Lower leg skin (tissue), 4 donors: ENCODE measurements around the gene ATOH8. TPM values are rescaled to one million over a fixed set of nuclear protein-coding genes. Genes with fewer than 3 reads are reported as not detected.

Experiments
- DNase-seq, 2 donors: peaks; one replicate each; pipeline ENCODE4 v3.0.0-alpha.2; 2019; ENCODE audit warnings: low spot score in 2 of 2
- H3K4me3 ChIP-seq: fragments of 200-600 bp; sonication (generic); 2 replicates; pipeline ENCODE4 v1.5.1; 2017; ENCODE audit warnings: mild to moderate bottlenecking, low read depth; ENCODE audit not compliant: poor library complexity, severe bottlenecking
- POLR2A ChIP-seq, 2 donors: fragments of 450-650 bp; IDR thresholded peaks; one replicate each; pipeline ENCODE4 v1.6.1; 2016 to 2017; ENCODE audit warnings: antibody characterized with exemption in 2 of 2, mild to moderate bottlenecking in 1 of 2, moderate library complexity in 1 of 2
- WGBS, 2 donors: methylation state at CpG; one replicate each; pipeline ENCODE4 v1.1.5; 2018; 5-methylcytosine and 5-hydroxymethylcytosine counted together
- intact Hi-C: fragments of 100-400 bp; cut with DNase I; formaldehyde crosslinking; loops from one replicate; pipeline ENCODE4 v1.15.0; 2023; ENCODE audit warnings: low total_unique reads
- total RNA-seq, 4 donors: library from RNA; depleted of rRNA; stranded (reverse); fragments of >200 nt; gene quantifications; one replicate each; pipeline ENCODE4 v1.1.0, GENCODE V29; 2016
- TF ChIP-seq, protein P1 (sequence below), 3 donors: fragments of 450-650 bp; IDR thresholded peaks; one replicate each; pipeline ENCODE4 v1.5.1; 2016; ENCODE audit warnings: antibody characterized with exemption in 3 of 3, mild to moderate bottlenecking in 3 of 3, moderate library complexity in 2 of 3

ATOH8 gene
- total RNA-seq, 4 donors from 2014 or later: 27.3 to 79.8 (median 33.7) TPM

DNA sequence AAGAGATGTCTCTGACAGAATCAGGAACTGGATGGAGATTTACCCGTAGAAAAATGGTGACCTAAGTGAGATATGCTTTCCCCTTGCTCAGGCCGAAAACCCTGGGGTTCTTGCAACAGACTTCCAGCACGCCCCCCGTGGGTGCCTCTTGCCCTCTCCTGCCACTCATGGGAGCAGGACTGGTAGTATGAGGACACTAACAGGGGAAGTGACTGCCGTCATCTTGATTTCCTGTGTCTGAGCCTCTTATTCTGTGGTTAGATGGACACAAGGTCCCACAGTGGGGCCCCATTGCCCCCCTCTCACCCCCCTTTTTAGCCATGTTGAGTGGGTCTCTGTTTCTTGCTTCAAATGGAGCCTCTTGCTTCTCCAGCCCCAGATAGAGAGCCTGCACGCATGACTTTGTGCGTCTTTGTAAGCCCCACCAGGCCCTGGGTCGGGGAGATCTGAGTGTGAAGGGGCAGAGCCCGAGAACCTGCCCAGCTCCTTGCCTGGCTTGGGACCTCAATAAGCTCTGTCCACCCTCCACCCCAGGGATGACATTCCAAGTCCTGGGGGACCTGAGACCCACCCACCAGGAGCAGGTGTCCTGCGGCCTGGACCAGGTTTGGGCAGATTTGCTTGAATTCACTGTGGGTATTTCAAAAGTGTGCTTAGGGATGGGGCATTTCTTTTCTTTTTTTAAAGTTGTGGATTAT is 47.0 kb upstream of the ATOH8 start:
- WGBS, 2 donors: 87 to 89% methylated on average over 10 of the region's 10 CpGs
- no peak for TF ChIP-seq POLR2A (IDR thresholded peaks at IDR 0.05)
- TF ChIP-seq, protein P1, sequence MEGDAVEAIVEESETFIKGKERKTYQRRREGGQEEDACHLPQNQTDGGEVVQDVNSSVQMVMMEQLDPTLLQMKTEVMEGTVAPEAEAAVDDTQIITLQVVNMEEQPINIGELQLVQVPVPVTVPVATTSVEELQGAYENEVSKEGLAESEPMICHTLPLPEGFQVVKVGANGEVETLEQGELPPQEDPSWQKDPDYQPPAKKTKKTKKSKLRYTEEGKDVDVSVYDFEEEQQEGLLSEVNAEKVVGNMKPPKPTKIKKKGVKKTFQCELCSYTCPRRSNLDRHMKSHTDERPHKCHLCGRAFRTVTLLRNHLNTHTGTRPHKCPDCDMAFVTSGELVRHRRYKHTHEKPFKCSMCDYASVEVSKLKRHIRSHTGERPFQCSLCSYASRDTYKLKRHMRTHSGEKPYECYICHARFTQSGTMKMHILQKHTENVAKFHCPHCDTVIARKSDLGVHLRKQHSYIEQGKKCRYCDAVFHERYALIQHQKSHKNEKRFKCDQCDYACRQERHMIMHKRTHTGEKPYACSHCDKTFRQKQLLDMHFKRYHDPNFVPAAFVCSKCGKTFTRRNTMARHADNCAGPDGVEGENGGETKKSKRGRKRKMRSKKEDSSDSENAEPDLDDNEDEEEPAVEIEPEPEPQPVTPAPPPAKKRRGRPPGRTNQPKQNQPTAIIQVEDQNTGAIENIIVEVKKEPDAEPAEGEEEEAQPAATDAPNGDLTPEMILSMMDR (IDR thresholded peaks at IDR 0.05): no peak
- intact Hi-C loops: no loop called here
- DNase-seq: peak in 1 of 2 donors; percentile 85
- no peak overlapping the region for H3K4me3 ChIP-seq

DNA sequence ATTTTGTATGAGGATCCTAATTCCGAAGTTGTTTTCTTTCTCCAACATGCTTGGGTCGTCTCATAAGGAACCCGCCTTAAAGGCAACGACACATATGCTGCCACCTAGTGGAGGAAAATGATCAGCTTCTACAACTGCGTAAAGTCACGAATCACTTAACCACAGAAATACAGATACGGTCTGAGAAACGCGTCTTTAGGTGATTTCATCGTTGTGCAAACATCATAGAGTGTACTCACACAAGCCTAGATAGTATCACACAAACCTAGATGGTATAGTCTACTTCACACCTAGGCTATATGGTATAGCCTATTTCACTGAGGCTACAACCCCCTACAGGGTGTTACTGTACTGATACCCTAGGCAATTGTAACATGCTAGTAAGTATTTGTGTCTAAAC is 46.5 kb upstream of the ATOH8 start:
- TF ChIP-seq POLR2A (IDR thresholded peaks at IDR 0.05): no peak
- TF ChIP-seq, protein P1 (IDR thresholded peaks at IDR 0.05): peak in 1 of 3 donors; percentile 65
- DNase-seq: peak in 1 of 2 donors; percentile 89
- 1% methylated on average over 10 of the region's 10 CpGs for WGBS, 2 donors
- H3K4me3 ChIP-seq: no peak overlapping the region
- intact Hi-C loops: no loop called here

DNA sequence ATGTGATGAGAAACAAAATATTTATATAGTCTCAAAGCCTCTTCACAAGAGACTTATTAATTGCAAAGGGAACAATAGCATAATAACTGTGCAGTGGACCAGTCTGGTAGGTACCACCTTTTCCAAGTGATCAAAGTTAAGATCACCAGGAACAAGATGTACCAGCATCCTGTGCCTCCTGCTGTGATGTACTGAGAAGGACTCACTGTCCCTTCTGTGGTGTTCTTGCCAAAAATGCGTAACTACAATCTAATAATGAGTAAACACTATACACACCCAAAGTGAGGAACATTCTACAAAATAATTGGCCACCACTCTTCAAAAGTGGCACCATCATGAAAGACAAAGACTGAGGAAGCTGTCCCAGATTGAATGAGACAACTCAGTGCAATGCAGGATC is 45.1 kb upstream of the ATOH8 start:
- WGBS, 2 donors: 42 to 50% methylated on average over 1 of the region's 1 CpG
- TF ChIP-seq, protein P1 (IDR thresholded peaks at IDR 0.05): no peak
- TF ChIP-seq POLR2A (IDR thresholded peaks at IDR 0.05): no peak
- peak in 1 of 2 donors; percentile 63 for DNase-seq
- no peak overlapping the region for H3K4me3 ChIP-seq
- intact Hi-C loops: no loop called here

DNA sequence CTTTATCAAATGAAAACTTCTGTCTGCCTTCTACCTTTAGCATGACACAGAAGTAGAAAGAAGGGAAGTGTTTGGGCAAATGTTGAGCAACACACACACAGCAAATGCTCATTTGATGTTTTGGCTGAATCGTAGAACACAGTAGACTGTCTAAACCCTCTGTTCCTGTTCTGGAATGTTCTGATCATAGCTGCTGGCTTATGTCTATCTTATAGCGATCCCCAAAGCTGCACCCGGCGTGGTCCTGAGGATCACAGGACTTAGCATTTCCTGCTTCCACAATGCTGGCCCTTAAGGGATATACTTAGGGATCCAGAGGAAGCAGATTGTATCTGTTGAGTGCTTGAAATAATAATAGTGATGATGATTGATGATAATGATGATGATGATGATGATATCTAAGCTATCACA is 44.4 kb upstream of the ATOH8 start:
- intact Hi-C loops: no loop called here
- TF ChIP-seq POLR2A (IDR thresholded peaks at IDR 0.05): no peak
- TF ChIP-seq, protein P1 (IDR thresholded peaks at IDR 0.05): no peak
- peak; percentile 52 to 84 for DNase-seq
- WGBS, 2 donors: 43 to 59% methylated on average over 4 of the region's 4 CpGs
- H3K4me3 ChIP-seq: no peak overlapping the region

DNA sequence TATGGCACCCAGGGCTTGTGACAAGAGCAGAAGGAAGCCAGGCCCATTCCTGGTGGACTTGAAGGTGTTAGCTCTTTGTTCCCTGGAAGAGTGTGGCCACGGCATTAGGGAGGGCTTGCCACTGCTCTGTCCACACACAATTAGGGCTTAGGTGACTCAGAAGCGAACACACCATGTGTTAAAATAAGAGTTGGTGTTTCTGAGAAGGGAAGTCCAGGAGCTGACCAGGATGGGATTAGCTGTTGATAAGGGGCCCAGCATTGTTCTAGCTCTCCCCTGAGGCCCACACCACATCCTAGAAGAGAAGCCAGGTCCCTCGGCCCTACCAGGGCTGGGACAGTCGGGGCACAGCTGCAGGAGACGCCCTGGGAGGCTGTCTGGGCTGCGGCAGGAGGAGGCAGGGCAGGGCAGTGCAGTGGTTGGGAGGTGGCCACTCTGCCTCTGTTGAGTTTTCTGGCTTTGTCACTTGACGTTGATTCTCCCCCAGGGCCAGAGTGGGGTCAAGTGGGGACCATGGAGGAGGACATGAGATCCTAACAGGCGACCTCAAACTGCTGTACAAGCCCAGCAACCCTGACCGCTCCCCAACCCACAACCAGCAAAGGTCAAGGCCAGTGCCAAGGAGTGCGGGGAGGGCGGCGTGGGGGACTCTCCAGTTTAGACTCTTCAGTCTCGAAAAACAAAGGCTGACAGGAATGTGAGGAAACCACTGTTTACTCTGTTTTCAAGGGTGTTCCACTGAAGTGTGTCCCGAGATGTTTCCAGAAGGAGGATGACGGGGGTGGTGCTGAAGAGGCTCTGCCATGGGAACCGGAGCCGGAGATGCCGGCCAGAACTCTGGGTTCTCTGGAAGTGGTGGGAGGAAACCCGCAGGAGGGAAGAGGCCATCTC is 42.9 kb upstream of the ATOH8 start:
- peak; percentile 88 to 95 for DNase-seq
- WGBS, 2 donors: 44 to 59% methylated on average over 16 to 19 of the region's 19 CpGs
- H3K4me3 ChIP-seq: no peak overlapping the region
- intact Hi-C loops: no loop called here
- no peak for TF ChIP-seq POLR2A (IDR thresholded peaks at IDR 0.05)
- TF ChIP-seq, protein P1 (IDR thresholded peaks at IDR 0.05): no peak
